Measurements from ENCODE around the gene CCDC85C. TPM values are rescaled to one million over a fixed set of nuclear protein-coding genes. Genes with fewer than 3 reads are reported as not detected.

The CCDC85C gene
- total RNA-seq, 1 experiment from 2014 or later, result 33.2 TPM

DNA sequence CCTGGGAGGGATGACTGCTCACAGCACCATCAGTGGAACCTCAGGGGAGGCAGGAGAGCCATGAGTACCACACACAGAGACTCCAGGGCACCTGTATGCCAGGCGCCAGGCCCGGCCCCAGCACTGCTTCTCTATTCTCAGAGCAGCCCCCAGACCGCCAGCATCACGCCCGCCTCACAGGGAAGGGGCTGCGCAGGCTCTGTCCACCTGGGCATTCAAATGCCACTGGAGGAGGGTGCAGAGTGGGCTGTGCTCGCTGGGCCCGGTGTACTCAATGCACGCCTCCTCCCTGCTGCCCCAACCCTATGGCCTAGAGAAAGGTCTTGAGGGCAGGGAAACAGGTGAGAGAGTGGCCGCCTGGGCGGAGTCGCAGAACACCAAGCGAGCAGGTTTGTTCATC is 43.6 kb downstream of the CCDC85C start:
- TF ChIP-seq, protein P1, sequence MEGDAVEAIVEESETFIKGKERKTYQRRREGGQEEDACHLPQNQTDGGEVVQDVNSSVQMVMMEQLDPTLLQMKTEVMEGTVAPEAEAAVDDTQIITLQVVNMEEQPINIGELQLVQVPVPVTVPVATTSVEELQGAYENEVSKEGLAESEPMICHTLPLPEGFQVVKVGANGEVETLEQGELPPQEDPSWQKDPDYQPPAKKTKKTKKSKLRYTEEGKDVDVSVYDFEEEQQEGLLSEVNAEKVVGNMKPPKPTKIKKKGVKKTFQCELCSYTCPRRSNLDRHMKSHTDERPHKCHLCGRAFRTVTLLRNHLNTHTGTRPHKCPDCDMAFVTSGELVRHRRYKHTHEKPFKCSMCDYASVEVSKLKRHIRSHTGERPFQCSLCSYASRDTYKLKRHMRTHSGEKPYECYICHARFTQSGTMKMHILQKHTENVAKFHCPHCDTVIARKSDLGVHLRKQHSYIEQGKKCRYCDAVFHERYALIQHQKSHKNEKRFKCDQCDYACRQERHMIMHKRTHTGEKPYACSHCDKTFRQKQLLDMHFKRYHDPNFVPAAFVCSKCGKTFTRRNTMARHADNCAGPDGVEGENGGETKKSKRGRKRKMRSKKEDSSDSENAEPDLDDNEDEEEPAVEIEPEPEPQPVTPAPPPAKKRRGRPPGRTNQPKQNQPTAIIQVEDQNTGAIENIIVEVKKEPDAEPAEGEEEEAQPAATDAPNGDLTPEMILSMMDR (conservative IDR thresholded peaks at IDR 0.05), result no peak
- no peak overlapping the region for H3K23ac ChIP-seq (ENCODE audit: insufficient read length, low read depth, low read length)
- H3K4ac ChIP-seq (ENCODE audit: low read depth, low read length), result no peak overlapping the region
- H2BK120ac ChIP-seq (ENCODE audit: low read depth, low read length, poor library complexity, severe bottlenecking), result no peak overlapping the region
- H3K27me3 Mint-ChIP-seq (ENCODE audit: low read depth), result no peaks in the 10 kb centered on the region
- H2BK5ac ChIP-seq (ENCODE audit: insufficient read length, low read length), result no peak overlapping the region
- no peaks in the 10 kb centered on the region for H4K20me1 ChIP-seq (ENCODE audit: control insufficient read depth, insufficient read depth, insufficient read length)
- no peak for DNase-seq
- peaks cover 42 to 55% of the 10 kb centered on the region in 2 experiments for H3K4me1 Mint-ChIP-seq
- H3K9me3 ChIP-seq (ENCODE audit: control insufficient read depth, low read depth, low read length), result no peaks in the 10 kb centered on the region
- H2BK12ac ChIP-seq (ENCODE audit: insufficient read length, low read depth, low read length), result no peak overlapping the region
- peak overlapping the region in 1 of 3 experiments; percentile 76; a peak in 1 of 7 replicates for H3K27ac Mint-ChIP-seq
- H3K4me2 ChIP-seq (ENCODE audit: insufficient read depth, insufficient read length, low read length), result no peak overlapping the region
- H4K8ac ChIP-seq (replicated peaks; ENCODE audit: insufficient read length, low read depth, low read length), result no peak overlapping the region
- no peak overlapping the region for H2BK15ac ChIP-seq (ENCODE audit: low read depth, low read length)
- H3K9me3 Mint-ChIP-seq, result peaks cover 0 to 6% of the 10 kb centered on the region in 2 experiments; a peak in 4 of 5 replicates
- peaks cover 5 to 13% (median 8%) of the 10 kb centered on the region in 3 experiments; a peak in 6 of 7 replicates for H3K36me3 Mint-ChIP-seq (ENCODE audit: insufficient read depth in 1 of 3, low read depth in 3 of 3)
- H2BK20ac ChIP-seq (ENCODE audit: low read depth, low read length, poor library complexity, severe bottlenecking), result no peak overlapping the region
- H4K5ac ChIP-seq (ENCODE audit: insufficient read length, low read depth, low read length), result no peak overlapping the region
- H3K14ac ChIP-seq (ENCODE audit: insufficient read depth, low read length), result no peak overlapping the region
- H3K56ac ChIP-seq (ENCODE audit: insufficient read length, low read depth, low read length), result no peak overlapping the region
- H3K27me3 ChIP-seq (ENCODE audit: insufficient read depth, low read length), result no peaks in the 10 kb centered on the region
- peaks cover 10% of the 10 kb centered on the region for H3K4me1 ChIP-seq (ENCODE audit: insufficient read depth, low read length)
- H2AFZ ChIP-seq (ENCODE audit: low read length), result no peak overlapping the region
- H4K91ac ChIP-seq (ENCODE audit: insufficient read length, low read depth, low read length), result no peak overlapping the region
- H3K27ac ChIP-seq (ENCODE audit: insufficient read length, low read depth, low read length), result no peak overlapping the region
- no peak overlapping the region for H3K18ac ChIP-seq (ENCODE audit: insufficient read length, low read depth, low read length)
- H3K23me2 ChIP-seq (ENCODE audit: insufficient read length, low read depth, low read length, poor library complexity, severe bottlenecking), result no peaks in the 10 kb centered on the region
- H2AK5ac ChIP-seq (ENCODE audit: insufficient read length, low read length), result no peak overlapping the region
- H3K9ac ChIP-seq (ENCODE audit: extremely low read depth, insufficient read length, low read length), result no peak overlapping the region
- H3K79me1 ChIP-seq (ENCODE audit: insufficient read depth, low read depth, low read length, poor library complexity, severe bottlenecking), result no peaks in the 10 kb centered on the region
- H3K79me2 ChIP-seq (ENCODE audit: insufficient read depth, low read length), result peaks cover 2% of the 10 kb centered on the region; the same call in 1 of the 2 replicates
- no peak overlapping the region for H3T11ph ChIP-seq (ENCODE audit: low read length)
- H3K4me3 Mint-ChIP-seq, result no peak overlapping the region
- WGBS (ENCODE audit: extremely low coverage, insufficient read length, low lambda C conversion rate), result no CpG with 5 or more reads among the region's 13 CpGs
